PFSK-1 (cell line): ENCODE measurements around the gene CNTNAP2.

Experiments
- POLR2AphosphoS5 ChIP-seq: IDR thresholded peaks from 2 replicates; pipeline ENCODE4 v1.6.1; 2012; ENCODE audit warnings: low read depth, mild to moderate bottlenecking, control low read depth, low read length, moderate library complexity
- TAF1 ChIP-seq: IDR thresholded peaks from 2 replicates; pipeline ENCODE4 v1.6.1; 2012; ENCODE audit warnings: low read length, control low read depth, borderline replicate concordance; ENCODE audit not compliant: insufficient read depth

- no peak for TF ChIP-seq TAF1
- TF ChIP-seq POLR2AphosphoS5 = no peak
These were observed 656.0 kb downstream of the CNTNAP2 start for GRCh38 chr7:146772601-146773000.
